GM21381 (cell line): Measurements from ENCODE around the gene KIF22.
"Not testable (repeated sequence)": the region's sequence is repeated elsewhere in the genome, so short reads cannot be mapped to it uniquely, and the experiment has no call there.

Experiments
- ATAC-seq: cut with Tn5 transposase; IDR thresholded peaks from one replicate; pipeline ENCODE4 v1.9.1; 2021; ENCODE audit warnings: mild to moderate bottlenecking, moderate library complexity; ENCODE audit not compliant: unreplicated experiment

The KIF22 gene

GRCh38 chr16:29765167-29766032, 25.2 kb upstream of the KIF22 start:
- no peak for ATAC-seq

DNA sequence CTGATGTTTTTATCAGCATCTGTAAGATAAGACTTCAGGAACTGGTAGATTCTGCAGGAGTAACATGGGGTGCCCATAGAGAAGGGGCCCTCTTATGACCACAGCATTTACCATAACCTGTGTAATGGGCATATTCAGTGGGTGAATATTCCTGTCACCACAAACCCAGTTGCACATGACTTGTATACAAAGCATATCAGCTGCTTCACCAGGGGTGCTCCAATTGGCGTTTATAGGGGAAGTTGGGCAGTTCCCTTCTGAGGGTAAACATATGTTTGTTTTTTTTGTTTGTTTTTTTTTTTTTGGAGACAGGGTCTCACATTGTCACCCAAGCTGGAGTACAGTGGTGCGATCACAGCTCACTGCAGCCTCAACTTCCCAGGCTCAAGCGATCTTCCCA, 24.0 kb upstream of the KIF22 start:
- no peak for ATAC-seq

DNA sequence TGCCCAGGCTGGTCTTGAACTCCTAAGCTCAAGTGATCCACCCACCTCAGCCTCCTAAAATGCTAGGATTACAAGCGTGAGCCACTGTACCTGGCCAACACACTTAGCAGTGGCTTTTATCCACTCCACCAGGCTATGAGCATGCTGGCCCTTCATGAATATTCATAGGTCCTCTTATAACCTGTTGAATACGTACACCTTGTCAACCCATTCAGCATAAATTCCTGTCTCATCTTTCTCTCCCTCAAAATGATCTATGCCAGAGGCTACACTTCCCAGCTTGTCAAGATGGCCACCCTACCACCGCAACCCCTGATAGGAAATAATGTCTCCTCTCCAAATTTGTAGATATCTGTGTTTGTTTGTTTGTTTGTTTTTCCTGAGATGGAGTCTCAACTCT, 23.5 kb upstream of the KIF22 start:
- ATAC-seq = no peak

GRCh38 chr16:29769507-29769906, 21.0 kb upstream of the KIF22 start:
- ATAC-seq = no peak

GRCh38 chr16:29770250-29770929, 20.2 kb upstream of the KIF22 start:
- no peak for ATAC-seq

GRCh38 chr16:29772330-29772729, 18.2 kb upstream of the KIF22 start:
- ATAC-seq = not testable (repeated sequence)

DNA sequence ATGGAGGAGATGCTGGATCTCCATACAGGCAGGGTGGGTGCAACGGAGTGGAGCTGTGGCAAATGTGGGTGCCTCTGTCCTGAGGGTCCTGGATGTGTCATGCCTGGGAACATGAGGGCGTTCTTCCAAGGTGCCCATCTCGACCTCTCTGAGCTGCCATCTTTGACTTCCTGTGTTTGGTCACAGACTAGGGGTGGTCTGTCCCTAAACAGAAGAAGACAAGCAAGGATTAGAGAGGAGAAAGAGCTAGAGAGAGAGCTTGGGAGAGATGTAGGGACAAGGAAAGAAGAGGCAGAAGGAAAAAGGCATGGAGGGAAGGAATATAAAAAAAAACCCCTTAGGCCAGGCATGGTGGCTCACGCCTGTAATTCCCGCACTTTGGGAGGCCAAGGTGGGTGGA, 15.8 kb upstream of the KIF22 start:
- ATAC-seq = no peak

DNA sequence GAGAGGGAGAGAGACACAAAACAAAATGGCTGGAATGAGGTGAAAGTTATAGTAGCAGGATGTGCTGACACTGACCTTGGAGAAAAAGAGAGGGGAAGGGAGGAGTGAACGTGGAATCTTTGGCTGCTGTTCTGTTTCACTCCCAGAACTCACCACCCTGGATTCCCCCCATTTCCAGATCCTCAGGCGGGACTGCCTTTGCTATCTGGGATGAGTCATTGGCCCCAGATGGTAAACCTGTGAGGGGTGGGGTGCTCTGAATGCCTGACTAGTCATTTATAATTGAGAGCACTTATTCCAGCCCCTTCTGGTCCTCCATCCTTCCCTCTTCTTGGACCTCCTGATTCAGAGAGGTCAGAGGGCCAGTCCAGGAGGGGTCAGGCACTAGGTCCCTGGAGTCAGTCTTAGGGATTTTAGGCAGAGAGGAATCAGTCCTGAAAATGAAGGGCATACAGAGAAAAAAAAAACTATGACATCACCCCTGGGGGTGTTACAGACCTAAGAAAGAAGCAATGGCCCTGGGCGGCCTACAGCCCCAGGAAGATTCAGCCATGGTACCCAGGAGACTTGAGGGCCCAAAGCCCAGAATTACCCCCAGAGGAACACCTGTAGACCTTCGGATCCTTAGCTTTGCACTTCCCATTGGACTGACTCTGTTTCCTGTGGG, 14.7 kb upstream of the KIF22 start:
- ATAC-seq = no peak

- ATAC-seq = no peak
Observed at GRCh38 chr16:29777576-29778350, 12.8 kb upstream of the KIF22 start, which contains the start of gene ZG16. Gene ZG16 (plus strand): TSS chr16:29778256. CDS start chr16:29779267, 1,011 bp downstream.

DNA sequence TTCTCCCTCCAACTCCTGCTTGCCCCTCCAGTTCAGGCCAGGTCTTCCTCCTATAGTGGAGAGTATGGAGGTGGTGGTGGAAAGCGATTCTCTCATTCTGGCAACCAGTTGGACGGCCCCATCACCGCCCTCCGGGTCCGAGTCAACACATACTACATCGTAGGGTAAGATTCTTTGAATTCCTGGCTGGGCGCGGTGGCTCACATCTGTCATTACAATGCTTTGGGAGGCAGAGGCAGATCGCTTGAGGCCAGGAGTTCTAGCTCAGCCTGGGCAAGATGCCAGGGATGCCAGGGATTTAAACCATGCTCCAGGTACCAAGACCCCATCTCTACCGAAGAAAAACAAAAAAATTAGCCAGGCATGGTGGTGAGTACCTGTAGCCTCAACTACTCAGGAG, 11.1 kb upstream of the KIF22 start:
- ATAC-seq = no peak

- not testable (repeated sequence) for ATAC-seq
Observed at GRCh38 chr16:29783094-29783953, 7.2 kb upstream of the KIF22 start.

DNA sequence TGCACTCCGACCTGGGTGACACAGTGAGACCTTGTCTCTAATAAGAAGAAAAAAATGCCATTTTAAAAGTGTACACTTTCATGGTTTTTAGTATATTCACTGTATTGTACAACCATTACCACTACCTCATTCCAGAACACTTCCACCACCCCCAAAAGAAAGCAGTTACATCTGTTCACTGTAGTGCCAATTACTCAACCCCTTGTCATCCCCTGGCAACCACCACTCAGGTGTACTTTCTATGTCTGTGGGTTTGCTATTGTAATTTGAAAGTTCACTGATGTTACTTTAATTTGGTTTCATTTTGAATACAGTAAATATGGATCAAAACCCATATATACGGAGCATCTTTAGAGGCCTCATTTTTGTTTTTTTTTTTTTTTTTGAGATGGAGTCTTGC, 6.4 kb upstream of the KIF22 start:
- ATAC-seq = no peak

GRCh38 chr16:29784901-29785500, 5.5 kb upstream of the KIF22 start:
- ATAC-seq = no peak

GRCh38 chr16:29787155-29787554, 3.4 kb upstream of the KIF22 start:
- ATAC-seq = not testable (repeated sequence)

GRCh38 chr16:29789775-29790182, 772 bp upstream of the KIF22 start:
- ATAC-seq = no peak

GRCh38 chr16:29790949-29791844, 646 bp downstream of the KIF22 start:
- ATAC-seq = no peak

GRCh38 chr16:29791845-29792807, 1.6 kb downstream of the KIF22 start:
- ATAC-seq = no peak
